Cardiac septum (tissue), 1 donor: Measurements from ENCODE around the gene HNRNPDL. TPM values are rescaled to one million over a fixed set of nuclear protein-coding genes. Genes with fewer than 3 reads are reported as not detected.
"Not testable (repeated sequence)": the region's sequence is repeated elsewhere in the genome, so short reads cannot be mapped to it uniquely, and the experiment has no call there.

Experiments used
- DNase-seq: peaks from one replicate; pipeline ENCODE4 v3.0.0-alpha.2; 2020; ENCODE audit warnings: low spot score
- intact Hi-C: fragments of 100-400 bp; cut with DNase I; formaldehyde crosslinking; loops from one replicate; pipeline ENCODE4 v1.14.0; 2022
- total RNA-seq: library from RNA; stranded (reverse); fragmentation: NEBNext Ultra II Directional; extraction: Animal tissue kit (Norgen Biotek cat#: 25700); gene quantifications from one replicate; pipeline ENCODE4 v1.2.1, GENCODE V29; 2021
- donor health status: DM: no; HTN: no; CAD: no.

HNRNPDL gene
- total RNA-seq, 1 donor from 2014 or later: 154 TPM

DNA sequence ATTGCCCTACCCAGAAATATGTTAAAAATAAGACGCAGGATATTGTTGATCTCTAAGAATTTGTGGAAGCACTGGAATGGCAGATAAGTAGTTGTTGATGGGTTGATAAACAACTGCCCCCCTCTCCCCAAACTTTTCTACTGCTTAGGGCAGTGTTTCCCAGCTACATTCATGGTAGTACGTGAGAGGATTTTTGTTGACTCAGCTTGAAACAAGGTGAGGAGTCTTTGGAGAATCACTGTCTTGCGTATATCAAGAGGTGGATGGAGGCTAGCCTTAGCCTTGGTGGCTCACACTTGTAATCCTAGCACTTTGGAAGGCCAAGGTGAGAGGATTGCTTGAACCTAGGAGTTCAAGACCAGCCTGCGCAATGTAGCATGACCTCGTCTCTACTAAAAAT is 5.9 kb upstream of the HNRNPDL start:
- no peak for DNase-seq
- intact Hi-C loops: no loop called here

DNA sequence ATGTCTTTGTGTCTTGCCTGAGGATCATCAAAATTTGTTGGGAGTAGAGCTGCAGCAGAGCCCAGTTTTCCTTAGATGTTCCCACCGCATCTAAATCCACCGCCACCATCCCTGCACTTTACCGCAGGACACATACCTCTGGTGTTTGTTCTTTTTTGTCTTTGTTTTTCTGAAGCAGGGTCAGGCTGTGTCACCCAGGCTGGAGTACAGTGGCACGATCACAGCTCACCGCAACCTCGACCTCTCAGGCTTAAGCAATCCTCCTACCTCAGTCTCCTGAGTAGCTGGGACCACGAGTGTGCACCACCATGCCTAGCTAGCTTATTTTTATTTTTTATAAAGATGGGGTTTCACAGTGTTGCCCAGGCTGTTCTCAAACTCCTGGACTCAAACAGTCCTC is 4.7 kb upstream of the HNRNPDL start:
- intact Hi-C loops: loop anchor here (5.0 kb wide), 1 partner anchor 577 kb away; the partner anchor contains the start of gene LIN54

DNA sequence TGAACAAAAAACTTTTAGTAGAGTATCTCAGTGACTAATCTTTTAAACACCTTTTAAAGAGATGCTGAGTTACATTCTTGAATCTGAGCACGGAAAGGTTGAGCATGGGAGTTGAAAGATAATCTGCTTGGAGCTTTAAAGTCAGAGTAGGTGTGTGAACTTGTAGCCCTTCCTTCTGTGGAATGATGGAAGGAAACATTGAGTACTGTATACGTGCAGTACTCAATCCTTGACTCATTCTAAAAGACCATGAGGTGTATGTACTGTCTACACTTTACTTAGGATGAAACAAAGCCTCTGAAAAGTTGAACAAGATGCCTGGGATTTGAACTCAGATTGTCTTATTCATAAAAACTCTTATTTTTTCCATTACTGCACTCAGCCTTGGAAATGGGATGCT is 3.5 kb upstream of the HNRNPDL start:
- no peak for DNase-seq
- intact Hi-C loops: loop anchor here (5.0 kb wide), 1 partner anchor 579 kb away; the partner anchor contains the start of gene LIN54

More for the DNA sequence above, 4.7 kb upstream of the HNRNPDL start:
- DNase-seq: no peak

DNA sequence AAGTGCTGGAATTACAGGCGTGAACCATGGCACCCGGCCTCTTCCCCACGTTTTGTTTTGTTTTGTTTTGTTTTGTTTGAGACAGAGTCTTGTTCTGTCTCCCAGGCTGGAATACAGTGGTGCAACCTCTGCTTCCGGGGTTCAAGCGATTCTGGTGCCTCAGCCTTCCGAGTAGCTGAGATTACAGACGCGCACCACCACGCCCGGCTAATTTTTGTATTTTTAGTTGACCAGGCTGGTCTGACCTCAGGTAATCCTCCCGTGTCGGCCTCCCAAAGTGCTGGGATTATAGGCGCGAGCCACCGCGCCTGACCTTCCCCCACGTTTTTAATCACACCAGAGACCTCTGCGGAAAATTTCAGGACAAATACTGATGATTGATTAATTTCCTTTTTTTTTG is 2.3 kb upstream of the HNRNPDL start:
- intact Hi-C loops: loop anchor here (5.0 kb wide), 1 partner anchor 580 kb away; the partner anchor contains the start of gene LIN54

DNA sequence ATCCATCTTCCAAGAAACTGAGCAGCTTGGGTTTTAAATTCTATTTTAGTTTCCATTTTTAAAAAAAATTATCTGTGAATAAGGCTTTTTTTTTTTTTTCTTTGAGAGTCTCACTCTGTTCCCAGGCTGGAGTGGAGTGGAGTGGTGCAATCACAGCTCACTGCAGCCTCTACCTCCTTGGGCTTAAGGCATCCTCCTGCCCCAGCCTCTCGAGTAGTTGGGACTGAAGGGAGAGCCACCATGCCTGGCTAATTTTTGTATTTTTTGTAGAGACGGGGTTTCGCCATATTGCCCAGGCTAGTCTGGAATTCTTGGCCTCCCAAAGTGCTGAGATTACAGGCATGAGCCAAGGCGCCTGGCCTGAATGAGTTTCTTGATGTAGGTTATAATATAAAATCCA is 1.6 kb upstream of the HNRNPDL start:
- DNase-seq: no peak
- intact Hi-C loops: loop anchor here (5.0 kb wide), 1 partner anchor 580 kb away; the partner anchor contains the start of gene LIN54

More for the DNA sequence above, 2.3 kb upstream of the HNRNPDL start:
- DNase-seq: no peak

DNA sequence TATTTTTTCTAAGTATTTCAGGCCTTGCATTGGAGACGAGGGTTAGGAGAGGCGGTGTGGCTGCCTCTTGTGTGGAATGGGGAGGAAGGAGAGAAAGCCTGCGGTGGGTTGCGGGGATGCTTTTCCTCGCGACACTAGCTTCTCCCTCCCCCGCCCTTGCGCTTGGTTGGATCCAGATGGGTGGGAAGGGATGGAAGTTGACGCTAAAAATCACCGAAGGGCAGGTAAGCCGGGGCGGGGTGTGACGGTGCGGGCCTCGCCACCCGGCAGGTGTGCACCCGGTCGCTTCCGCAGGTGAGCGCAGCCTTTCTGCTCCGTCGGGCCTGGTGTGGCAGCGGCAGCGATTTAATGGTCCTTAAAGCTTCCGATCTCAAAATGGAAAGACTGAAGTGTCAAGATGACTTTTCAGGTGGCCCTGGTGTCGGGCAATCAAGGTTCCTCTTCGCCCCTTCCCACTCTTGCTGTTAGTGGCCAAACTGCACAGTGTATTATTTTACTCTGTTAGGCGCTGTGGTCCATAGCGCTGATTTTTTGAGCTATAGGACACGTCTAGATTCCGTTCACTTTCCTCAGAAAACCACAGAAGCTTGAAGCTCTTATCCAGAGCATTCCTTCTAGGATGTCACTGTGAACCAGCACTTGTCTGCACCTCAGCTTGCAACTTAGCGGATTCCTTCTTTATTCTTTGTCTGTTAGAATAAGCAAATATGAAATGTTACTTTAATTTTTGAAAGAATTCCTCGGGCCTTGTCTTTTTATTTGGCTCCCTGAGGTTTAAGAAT is 893 bp upstream of the HNRNPDL start:
- intact Hi-C loops: loop anchor here (5.0 kb wide), 1 partner anchor 581 kb away; the partner anchor contains the start of gene LIN54

DNA sequence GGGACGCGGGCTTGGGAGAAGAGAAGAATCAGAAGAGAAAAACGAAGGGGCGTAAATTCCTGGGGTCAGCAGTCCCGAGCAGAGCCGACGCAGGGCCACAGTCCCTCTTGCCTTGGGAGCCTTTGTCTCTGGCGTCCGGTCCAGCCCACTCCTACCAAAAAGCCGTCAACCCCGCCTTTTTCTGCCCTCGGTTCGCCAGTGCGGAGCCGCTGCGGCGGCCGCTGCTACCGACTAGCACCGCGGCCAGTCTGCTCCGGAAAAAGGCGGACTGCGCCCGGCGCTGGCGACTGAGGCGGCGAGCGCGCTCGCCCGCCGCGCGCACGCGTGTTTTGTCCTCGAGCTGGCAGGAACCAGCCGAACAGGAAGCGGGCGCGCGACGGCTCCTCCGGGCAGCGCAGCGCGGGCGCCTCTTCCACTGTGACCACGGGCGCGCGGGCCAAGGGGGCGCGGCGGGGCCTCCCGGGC is 502 bp downstream of the HNRNPDL start:
- intact Hi-C loops: loop anchor here (1.0 to 5.0 kb wide), 3 partner anchors 55 to 583 kb away; partner anchors contain the start of gene LIN54
- DNase-seq: no peak

More for the DNA sequence above, 893 bp upstream of the HNRNPDL start:
- no peak for DNase-seq

DNA sequence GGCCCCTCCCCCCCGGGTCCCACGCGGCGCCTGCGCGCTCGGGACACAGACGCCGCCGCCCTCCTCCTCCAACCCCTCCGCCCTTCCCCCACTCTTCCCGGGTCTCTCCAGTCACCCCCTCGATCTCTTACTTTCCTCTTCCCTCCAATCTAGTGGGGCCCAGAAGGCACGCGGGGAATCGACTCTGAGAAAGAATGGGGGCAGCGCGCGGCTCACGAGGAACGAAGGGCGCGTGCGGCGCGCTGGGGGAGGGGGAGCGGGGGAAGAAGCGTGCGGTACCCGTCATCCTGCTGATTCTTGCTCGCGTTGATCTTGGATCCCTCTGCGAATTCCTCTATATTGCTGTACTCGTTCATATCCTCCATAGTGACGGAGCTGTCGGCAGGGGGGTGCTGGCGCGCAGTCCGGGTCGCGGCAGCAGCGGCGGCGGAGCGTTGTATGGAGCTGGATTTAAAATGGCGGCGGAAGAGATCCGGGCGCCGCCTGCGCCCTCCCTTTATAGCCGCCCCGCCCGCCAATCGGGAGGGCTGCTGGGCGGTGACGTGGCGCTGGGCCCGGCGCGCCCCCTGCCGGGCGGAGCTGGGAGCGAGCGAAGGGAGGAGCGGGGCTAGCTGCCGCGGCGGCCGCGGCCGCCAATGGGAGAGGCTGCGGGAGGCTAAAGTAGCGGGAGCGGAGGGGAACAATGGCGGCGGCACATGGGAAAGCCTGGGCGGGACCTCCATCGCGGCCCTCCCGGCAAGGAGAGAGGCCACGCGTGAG is 1.1 kb downstream of the HNRNPDL start:
- intact Hi-C loops: loop anchor here (1.0 to 2.0 kb wide), 2 partner anchors 55 to 144 kb away; no protein-coding TSS in a partner anchor
- DNase-seq: peak; percentile 97

DNA sequence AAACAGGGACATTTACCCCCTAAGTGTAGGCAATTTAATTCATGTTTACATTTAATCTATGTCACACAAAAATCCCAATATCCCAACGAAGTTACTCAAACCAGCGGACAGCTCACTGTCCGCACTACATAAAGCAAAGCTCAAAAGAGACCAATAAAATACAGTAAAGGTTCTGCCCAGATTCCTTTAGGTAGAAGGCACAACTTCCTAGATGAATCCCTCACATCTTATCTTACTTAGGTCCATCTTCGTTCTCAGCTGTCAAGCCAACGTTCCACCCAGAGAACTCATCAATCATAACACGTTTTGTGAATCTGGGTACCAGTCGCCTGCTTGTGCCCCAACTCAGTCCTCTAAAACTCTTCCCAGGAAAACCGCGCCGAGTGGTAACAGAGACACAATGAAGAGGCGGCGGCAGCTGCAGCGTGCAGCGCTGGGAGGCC is 1.7 kb downstream of the HNRNPDL start:
- DNase-seq: no peak
- intact Hi-C loops: loop anchor here (2.0 kb wide), 1 partner anchor 144 kb away; no protein-coding TSS in a partner anchor

DNA sequence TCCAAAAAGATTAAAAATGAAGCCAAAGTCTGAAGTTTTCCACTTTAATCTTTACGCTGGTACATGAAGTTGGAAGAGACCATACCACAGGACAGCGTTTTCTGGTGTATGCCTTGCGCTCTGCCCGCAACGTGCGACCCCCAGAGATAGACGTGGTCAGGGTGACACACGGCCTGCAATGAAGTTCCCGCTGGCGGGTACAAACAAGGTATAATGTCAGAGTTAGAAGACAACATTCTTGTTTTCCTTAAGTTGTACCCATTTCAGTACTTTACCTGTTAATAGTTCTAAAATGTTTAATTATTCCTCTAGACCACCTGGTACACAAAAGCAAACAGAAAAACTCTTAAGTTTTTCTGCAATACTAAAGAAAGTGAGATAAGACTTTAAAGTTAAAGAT is 4.8 kb downstream of the HNRNPDL start:
- intact Hi-C loops: no loop called here
- no peak for DNase-seq

DNA sequence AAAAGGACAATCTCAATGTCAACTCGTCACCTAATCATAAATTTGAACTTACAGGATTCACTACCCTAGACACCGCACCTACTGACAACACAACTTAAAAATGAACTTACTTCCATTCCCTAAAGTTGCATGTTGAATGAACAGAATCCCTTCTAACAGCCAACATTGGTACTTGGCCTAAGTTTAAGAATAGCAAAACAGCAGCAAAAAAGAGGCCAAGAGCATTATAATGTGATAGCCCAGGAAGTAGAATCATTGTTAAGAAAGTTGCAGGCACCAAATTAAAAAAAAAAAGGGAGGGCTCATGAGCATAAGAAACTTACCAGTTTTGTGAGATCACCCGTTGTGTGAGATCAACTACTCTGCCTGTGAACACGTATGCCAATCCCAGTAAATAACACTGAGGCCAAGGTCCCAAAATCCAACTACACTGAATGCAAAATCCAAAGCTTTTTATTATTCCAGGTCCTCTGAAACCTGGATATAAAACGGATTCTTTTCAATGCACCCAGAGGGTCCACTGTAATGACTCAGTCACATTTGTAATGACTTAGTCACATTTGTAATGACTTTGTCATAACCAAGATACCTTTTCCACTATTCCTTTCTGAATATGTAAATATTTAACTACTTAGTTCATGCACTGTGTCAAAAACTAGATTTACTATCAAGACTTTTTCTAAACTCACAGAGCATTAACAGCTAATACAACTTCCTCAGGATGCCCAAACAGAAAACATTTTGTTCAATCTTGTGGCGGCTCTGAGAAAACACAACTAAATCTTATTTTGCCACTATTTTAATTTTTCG is 6.8 kb downstream of the HNRNPDL start:
- intact Hi-C loops: no loop called here
- no peak for DNase-seq

DNA sequence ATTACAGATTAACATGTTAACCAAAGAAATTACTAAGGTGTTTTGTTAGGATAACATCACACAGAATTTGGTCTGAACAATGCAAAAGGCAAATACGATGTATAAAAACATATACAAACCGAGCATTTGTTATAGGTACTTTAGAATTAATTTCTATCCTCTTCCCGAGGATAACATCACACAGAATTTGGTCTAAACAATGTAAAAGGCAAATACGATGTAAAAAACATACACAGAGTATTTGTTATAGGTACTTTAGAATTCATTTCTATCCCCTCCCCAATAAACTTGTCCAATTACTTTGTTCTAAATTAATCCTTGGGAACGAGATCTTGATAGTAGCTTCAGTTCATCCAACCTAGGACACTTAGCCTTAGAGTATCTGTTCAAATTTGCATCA is 7.6 kb downstream of the HNRNPDL start:
- intact Hi-C loops: no loop called here
- DNase-seq: no peak

DNA sequence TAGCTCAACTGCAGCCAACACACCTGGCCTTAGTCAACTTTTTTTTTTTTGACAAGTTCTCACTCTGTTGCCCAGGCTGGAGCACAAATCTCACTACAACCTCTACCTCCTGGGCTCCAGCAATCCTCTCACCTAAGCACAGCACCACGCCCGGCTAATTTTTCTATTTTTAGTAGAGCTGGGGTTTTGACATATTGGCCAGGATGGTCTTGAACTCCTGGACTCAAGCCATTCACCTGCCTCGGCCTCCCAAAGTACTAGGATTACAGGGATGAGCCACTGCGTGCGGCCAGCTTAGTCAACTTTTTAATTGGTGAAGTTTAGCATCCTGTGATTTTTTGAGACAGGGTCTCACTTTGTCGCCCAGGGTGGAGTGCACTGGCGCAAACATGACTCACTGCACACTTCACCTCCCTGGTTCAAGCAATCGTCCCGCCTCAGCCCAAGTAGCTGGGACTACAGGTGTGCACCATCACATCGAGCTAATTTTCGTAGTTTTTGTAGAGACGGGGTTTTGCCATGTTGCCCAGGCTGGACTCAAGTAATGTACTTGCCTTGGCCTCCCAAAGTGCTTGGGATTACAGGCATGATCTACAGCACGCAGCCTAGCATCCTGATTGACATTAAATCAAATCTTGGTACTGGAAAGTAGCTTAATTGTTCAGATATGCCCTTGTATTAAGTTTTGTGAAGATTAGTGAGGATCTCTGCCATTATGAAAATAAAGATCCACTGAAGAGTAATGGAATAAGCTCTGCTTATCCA is 8.3 kb downstream of the HNRNPDL start:
- DNase-seq: no peak
- intact Hi-C loops: no loop called here

DNA sequence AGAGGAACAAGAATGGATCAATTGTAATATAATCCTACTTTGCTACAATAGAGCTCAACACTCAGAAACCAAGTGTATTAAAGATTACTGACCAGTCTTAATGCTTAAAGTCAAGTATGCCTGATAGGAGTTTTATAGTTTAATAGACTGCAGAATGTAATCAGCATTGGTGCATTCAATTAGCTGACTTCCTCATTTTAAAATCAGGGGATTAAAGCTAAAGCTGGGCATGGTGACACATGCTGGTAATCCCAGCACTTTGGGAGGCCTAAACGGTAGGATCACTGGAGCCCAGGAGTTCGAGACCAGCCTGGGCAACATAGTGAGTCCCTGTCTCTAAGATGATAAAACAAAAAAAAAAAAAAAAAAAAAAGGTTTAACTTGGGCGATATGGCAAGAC is 10.8 kb downstream of the HNRNPDL start:
- DNase-seq: no peak
- intact Hi-C loops: no loop called here

DNA sequence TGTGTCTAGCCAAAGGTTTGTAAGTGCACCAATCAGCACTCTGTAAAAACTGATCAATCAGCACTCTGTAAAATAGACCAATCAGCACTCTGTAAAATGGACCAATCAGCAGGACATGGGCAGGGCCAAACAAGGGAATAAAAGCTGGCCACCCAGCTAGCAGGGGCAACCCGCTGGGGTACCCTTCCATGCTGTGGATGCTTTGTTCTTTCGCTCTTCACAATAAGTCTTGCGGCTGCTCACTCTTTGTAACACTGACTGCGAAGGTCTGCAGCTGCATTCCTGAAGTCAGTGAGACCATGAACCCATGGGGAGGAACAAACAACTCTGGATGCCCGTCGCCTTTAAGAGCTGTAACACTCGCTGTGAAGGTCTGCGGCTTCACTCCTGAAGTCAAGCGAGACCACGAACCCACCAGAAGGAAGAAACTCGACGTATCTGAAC is 14.3 kb downstream of the HNRNPDL start:
- intact Hi-C loops: no loop called here

DNA sequence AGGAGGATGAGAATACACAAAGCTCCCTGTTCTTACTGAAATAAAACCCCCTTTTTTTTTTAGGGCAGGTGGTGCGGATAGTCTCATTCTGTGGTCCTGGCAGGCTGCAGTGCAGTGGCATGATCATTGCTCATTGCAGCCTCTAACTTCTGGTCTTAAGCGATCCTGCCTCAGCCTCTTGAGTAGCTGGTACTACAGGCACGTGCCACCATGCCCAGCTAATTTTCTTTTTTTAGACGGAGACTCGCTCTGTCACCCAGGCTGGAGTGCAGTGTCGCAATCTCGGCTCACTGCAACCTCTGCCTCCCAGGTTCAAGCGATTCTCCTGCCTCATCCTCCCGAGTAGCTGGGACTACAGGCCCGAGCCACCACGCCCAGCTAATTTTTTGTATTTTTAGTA is 15.2 kb downstream of the HNRNPDL start:
- DNase-seq, intact Hi-C loops: not testable (repeated sequence)

More for the DNA sequence above, 14.3 kb downstream of the HNRNPDL start:
- DNase-seq: no peak

DNA sequence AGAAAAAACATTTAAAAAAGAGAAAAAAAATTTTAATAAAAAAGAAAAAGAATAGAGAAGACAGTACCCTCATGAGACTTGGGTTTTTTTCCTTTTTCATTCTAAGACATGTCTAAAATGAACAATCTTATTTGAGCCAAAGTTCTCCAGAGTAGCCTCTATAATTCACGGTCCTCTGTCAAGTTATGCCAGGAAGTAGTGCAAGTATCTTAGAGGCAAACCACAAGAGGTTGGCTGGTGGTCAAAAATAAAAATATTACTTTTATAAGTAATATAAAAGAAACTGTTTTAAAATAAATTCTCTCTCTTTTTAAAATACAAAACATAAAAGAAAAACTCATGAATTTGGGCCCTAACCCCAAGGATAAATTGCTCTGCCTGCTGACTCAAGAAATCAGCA is 26.5 kb downstream of the HNRNPDL start:
- DNase-seq: no peak
- intact Hi-C loops: no loop called here

DNA sequence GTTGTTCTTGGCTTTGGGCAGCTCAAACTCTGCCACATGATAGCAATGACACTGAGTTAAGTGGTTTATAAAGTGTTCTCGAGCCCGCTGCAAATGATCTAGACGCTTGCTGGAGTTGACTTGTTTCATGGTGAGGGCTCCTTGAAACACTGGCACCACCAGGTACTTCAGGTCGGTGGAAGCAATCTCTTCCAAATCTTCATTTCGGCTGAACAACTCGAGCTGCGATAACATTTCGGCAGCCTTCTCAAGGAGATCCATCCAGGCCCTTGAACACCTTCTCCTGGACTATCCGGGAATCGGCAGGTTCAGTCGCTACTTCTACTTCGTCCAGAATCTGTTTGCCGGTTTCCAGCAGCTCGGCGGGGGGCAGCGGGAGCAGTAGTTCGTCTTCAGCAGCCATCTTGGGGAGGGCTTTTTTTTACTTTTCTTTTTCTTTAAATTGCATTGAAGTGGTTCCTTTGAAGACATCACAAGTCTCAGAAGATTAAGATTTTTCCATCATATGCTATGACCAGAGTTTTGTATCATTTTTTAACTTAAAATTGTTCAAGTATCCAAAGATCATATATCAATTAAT is 28.0 kb downstream of the HNRNPDL start:
- intact Hi-C loops: no loop called here
- DNase-seq: no peak
